ENCODE data around the gene MTCL1. TPM values are rescaled to one million over a fixed set of nuclear protein-coding genes. Genes with fewer than 3 reads are reported as not detected.

Gene MTCL1
- total and polyA plus RNA-seq, 2 of the 8 experiments (the other 6 are each of a cell fraction or from before 2014, with no cell fraction given), result 16.6 to 60.8 TPM

- TF ChIP-seq NANOG (IDR thresholded peaks at IDR 0.05; ENCODE audit: insufficient read depth, low read depth, low read length, poor library complexity, severe bottlenecking), result no peak
- TF ChIP-seq FOSL1 (IDR thresholded peaks at IDR 0.05; ENCODE audit: insufficient read depth, low read depth, low read length), result no peak
Measured at GRCh38 chr18:8730080-8730827, 24.9 kb downstream of the MTCL1 start (continued).
